Stimulated activated CD8-positive, alpha-beta memory T cell treated with anti-CD3 and anti-CD28 coated beads, Interleukin-12 subunit alpha, Interleukin-12 subunit beta, amount 100 ng/mL, for 4 hours (primary cell): ENCODE data around the gene CTNND2.
"Not testable (repeated sequence)": the region's sequence is repeated elsewhere in the genome, so short reads cannot be mapped to it uniquely, and the experiment has no call there.

Experiments used
- DNase-seq: peaks from one replicate; pipeline ENCODE4 v3.0.0-alpha.2; 2020; ENCODE audit warnings: low read depth

Gene CTNND2

GRCh38 chr5:11027660-11028059, 876.6 kb downstream of the CTNND2 start:
- no peak for DNase-seq

- no peak for DNase-seq
Observed at GRCh38 chr5:11026543-11026942, 877.7 kb downstream of the CTNND2 start.

DNA sequence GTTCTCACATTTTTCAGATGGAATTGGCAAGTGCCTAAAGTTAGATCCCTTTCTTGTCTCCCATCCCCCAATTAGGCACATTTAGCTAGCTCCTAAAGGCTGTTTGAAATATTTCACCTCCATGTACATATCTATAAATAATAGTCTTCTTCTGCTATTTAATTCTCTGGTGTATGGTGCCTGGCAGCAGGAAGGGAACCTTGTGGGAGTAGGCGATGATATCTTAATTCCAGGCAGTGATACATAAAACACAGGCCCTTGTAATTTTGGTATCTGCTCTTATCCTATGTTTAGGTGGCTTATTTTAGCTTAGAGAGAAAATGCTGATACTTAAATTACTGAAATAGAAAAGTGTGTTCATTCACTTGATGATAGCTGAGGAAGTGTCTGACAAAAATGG, 880.3 kb downstream of the CTNND2 start:
- DNase-seq = no peak

DNA sequence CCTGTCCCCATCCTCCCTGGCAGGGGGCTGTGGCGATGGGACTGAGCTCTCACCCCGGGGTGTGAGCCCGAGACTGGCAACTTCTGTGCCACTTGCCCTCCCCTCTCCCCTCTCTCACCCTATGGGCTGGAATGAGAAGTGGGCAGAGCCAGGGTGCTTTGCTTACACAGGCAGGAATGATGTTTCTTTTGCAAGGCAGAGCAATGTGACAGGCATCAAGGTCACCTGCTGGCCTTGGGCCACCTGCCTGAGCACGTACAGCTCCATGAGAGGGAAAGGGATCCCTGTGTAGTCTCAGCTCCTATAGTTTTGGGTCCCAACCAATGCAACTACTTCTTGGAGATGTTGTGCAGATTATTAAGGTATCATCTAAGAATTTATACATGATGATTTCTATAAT, 890.5 kb downstream of the CTNND2 start:
- no peak for DNase-seq

DNA sequence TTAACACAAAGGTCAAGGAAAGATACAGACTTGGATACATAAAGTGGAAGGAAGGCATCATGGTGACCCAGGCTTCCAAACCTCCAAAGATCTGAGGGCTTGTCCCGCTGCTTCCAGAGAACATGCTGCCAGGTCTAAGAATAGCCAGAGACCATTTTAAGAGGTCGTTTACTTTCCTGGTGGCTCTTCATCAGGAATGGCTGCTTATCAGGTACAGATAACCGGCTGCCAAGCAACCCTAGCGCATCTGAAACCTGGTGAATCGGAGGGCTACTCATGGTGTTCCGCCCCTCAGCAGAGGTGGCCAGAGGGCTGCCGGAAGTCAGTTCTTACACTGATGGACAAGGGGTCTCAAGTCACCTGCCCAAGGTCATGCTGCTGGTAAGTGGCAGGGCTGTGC, 892.0 kb downstream of the CTNND2 start:
- no peak for DNase-seq

DNA sequence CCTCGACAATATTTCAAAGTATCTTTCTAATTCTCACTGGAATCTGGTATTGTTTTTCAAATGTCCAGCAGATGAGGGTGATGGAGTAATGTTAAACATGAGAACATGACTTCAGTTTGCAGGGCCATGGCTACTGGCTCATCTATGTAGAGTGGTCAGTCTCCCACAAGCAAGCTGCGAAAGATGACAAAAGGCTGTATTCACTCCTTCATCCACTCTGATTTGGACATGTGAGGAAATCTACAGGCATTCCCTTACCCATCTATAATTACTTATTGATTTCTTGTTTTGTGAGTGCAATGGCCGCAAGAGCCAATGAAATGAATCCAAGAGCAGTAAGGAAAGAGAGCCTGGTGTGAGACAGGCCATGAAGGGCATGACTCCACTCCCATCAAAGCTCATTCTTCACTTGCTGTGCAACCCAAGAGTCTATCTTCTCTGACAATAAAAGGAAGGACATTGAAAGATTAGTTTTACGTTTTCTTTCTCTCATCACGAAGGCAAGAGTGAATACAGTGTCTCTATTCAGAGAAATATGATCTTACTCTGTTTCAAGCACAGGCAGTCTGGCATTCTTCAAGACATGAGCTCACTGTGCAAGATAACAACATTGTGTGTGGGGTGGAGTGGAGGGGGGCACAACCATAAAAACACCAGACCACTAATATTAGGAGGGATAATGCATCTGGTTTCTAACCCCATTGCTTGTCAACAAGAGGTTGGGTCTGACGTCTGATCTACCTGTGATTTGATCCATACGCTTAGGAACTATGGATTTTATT, 893.6 kb downstream of the CTNND2 start:
- no peak for DNase-seq

DNA sequence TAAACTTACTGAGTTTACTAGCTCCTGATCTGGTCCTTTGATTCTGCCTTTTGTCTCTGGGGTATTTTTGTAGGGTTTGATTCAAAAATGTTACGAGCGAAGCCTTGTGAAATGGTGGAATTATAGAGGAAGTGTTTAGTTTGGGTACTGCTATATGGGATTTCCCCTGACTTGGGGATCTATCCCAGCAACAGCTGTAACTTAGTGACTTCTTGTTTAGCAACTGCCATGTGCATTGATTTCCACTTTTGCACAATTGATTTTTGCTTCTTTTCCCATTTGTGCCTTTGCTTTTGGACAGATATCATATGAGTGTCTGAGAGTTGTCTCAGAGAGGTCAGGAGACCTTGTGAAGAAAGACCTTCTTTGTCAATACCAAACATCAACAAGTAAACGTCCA, 894.7 kb downstream of the CTNND2 start:
- no peak for DNase-seq

DNA sequence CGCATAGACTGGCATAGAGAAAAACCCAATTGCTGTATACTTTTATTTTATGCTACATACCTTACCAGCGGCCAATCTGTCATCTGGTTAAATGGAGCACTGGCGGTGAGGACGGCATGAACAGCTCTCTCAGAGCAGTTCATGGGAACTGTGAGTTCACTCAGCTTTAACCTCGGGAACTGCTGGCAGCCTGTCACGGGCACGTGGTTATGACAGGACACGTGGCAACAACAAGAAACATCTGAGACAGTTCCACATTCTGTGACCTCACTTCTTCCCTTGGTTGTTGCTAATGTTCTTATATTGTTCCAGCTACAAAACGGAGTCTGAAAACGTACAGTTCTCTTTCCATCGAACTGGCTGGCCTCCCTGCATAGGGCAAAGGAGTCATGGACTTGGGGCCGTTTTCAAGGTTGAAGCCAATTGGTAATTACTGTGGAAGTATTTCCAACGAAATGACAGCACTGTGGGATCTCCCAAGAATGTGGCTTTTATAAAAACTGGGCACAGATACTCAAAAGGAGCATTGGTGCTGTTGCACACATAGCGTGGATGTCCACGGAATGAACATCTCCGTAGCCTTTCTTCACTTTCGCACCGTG, 896.9 kb downstream of the CTNND2 start:
- DNase-seq = no peak

GRCh38 chr5:11004523-11004922, 899.7 kb downstream of the CTNND2 start:
- not testable (repeated sequence) for DNase-seq

GRCh38 chr5:11000515-11001353, 903.5 kb downstream of the CTNND2 start:
- no peak for DNase-seq

DNA sequence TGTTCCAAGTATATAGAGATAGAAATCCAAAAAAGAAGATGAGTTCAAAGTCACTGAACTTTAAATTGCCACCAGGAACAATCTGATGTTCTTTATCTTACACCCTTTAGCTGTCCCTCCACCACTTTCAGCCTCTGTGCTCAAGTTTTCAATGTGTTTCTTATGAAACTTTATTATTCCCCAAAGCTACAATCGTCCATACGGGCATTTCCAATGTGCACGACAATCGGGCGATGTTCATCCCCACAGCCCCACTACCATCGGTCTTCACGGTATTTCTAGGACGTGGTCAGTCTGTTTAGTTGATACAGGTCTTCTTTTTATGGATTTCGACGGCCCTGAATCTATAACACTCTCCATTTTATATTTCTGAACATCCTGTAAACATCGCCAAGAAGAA, 904.5 kb downstream of the CTNND2 start:
- no peak for DNase-seq

- DNase-seq = no peak
Observed at GRCh38 chr5:10995891-10996290, 908.4 kb downstream of the CTNND2 start.

DNA sequence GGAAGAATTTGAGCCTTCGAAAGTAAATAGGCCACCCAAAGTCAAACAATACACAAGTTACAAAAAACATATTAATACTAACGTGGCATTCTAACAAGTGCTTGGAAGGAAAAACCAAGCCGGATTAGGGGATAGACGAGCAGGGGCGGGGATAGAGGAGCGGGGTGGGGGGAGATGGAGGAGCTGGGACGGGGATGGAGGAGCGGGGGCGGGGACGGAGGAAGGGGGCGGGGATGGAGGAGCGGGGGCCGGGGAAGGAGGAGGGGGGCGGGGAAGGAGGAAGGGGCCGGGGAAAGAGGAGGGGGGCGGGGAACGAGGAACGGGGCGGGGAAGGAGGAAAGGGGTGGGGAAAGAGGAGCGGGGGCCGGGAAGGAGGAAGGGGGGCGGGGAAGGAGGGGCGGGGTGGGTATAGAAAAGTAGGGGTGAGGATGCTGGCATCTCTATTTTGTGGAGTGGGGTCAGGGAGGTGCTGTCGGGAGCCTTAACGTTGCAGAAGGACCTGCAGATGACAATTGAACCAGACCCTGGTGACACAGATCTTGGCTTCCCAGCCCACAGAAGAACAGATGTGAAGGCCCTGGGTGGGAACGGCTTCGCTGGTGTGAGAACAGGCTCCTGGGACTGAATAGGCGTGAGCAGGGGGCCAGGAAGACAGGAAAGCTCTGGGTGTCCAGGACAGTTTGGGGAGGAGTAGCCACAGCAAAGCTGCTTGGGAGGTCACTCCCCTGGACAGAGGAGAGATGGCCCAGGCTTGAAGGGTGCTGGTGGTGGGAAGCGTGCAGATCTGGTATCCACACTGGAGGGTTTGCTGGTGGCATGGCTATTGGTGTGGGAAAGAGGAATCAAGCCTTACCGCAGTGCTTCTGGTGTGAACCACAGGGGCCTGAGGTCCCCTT, 909.9 kb downstream of the CTNND2 start:
- no peak for DNase-seq

DNA sequence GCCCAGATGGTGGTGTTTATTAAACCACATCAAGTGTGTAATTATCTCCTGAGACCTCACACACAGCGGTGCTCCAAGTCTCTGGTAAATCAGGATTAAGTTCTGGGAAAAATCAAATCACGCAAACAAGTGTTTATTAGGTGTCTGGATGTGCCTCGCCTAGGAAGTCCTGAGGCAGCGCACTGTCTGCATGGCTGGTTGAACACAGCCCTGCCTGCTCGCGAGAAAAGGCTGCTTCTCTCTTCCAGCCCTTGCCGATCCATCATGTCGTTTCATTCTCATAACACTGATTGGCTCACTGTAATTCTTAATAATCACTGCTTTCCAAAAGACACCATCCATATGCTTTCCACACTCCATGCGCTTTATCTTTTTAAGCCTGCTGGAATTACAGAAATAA, 913.6 kb downstream of the CTNND2 start:
- no peak for DNase-seq

GRCh38 chr5:10989577-10990263, 914.5 kb downstream of the CTNND2 start:
- DNase-seq = no peak

DNA sequence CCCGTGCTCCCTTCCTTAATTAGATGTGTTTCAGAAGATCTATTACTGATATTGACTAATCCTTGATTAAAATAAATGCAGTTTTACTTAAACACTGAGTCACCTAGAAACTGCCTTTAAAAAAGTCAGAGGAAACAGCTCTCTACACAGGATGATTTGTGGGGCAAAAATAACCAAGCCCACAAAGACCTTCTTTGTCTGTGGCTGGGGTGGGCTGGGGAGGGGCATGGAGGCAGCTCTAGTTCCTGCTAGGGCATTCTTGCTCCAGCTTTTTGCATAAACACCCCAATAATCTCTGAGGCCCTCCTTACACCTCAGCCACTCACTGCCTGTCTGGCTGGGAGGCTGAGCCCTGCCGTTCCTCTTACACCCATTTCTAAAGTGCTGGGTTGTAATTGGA, 915.6 kb downstream of the CTNND2 start:
- DNase-seq = no peak

DNA sequence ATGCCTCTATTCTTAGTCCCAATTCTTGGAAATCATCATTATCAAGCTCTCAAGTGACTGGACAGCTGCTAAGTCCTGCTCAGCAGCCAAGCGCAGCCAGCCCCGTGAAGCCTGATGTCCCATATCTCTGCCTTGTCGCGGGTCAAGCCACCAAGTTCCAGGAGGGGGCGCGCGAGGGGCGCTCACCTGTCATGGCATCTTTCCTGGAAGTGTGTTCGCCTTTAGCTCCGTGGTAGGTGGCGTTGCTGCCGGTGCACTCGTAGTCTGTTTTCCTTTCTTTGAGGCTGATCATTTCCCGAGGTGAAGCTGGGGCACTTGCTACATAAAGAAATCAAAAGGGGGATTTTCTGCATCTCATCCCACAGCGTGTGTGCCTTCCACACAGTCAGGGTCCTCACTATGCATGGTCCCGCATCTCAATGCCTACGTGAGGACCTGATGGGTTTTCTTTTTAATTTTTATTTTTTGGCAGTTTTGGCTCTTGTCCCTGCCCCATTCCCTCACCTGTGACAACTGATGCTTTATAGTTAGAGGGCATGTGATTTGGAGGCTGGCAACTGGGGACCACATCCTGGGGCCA, 916.2 kb downstream of the CTNND2 start:
- DNase-seq = no peak

- DNase-seq = no peak
Observed at GRCh38 chr5:10987276-10987924, 916.8 kb downstream of the CTNND2 start.

GRCh38 chr5:10985721-10986110, 918.5 kb downstream of the CTNND2 start:
- DNase-seq = no peak

DNA sequence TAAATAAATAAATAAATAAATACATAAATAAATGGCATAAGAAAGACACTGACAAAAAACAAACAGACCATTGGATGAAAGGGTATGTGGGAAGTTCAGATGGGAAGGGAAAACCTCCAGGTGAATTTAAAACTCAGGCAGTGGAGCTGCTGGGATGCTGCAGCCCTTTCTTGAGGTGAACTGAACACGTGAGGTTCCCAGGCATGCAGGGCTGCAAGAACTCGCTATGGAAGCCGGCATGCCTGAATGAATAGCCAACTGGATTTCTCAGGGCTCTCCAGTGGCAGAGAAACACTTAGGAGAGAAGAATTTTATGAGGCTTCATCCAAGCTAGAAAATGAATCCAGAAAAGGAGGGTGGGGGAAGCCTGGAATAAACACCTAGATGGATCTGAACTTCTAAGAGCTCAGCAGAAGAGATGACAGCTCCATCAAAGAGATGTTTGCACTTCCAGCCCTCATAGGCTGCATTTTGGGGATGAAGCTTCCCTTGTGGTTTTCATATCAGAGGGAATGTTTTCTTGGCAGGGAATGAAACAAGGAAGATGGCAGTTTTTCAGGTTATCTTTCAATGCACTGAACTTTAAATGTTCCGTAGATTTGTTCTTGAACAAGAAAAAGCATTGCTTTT, 919.0 kb downstream of the CTNND2 start:
- no peak for DNase-seq
